GM12878 (cell line): Measurements from ENCODE around the gene ZDHHC5. TPM values are rescaled to one million over a fixed set of nuclear protein-coding genes. Genes with fewer than 3 reads are reported as not detected.

Experiments
- ATAC-seq: fragments of 200-7000 bp; cut with Tn5 transposase; 3 replicates; pipeline ENCODE4 v1.9.1; 2020; ENCODE audit warnings: mild to moderate bottlenecking, moderate library complexity
- BruUV-seq: library from RNA; stranded (reverse); fragments of 400-500 nt; replicated peaks from 2 replicates; lab custom pipeline; 2021; lab: Mats Ljungman, UMichigan
- CTCF ChIA-PET: fragments of 300-600 bp; sonication (Branson Sonifier 250); formaldehyde crosslinking; extraction: SDS; loops from one replicate; lab custom pipeline; 2021; ENCODE audit warnings: inconsistent platforms; lab: Yijun Ruan, JAX
- POLR2A ChIA-PET: fragments of 350-600 bp; formaldehyde crosslinking; extraction: SDS; loops from one replicate; lab custom pipeline; 2021; ENCODE audit warnings: inconsistent platforms; lab: Charles Lee
- RAD21 ChIA-PET: fragments of 300-600 bp; sonication (Branson Sonifier 250); formaldehyde crosslinking; loops from one replicate; lab custom pipeline; 2023; ENCODE audit warnings: antibody characterized with exemption; ENCODE audit not compliant: unreplicated experiment; lab: Charles Lee
- SMC1A ChIA-PET: fragments of 300-600 bp; sonication (Branson Sonifier 250); formaldehyde crosslinking; loops from one replicate; lab custom pipeline; 2023; ENCODE audit not compliant: unreplicated experiment, uncharacterized antibody; lab: Charles Lee
- DNase-seq: peaks from one replicate; pipeline ENCODE4 v3.0.0-alpha.2; 2011; ENCODE audit warnings: low read depth, low spot score
- FAIRE-seq: peaks from 3 replicates; lab custom pipeline; 2011; peaks lifted over from hg19 to GRCh38; lab: Jason Lieb, UNC
- H2AFZ ChIP-seq: 2 replicates; pipeline ENCODE4 v1.6.0; 2011; ENCODE audit warnings: low read depth, low read length, control low read depth; ENCODE audit not compliant: control insufficient read depth
- H3K27ac ChIP-seq: 2 replicates; pipeline ENCODE4 v1.5.1; 2011; ENCODE audit warnings: control low read depth; ENCODE audit not compliant: control insufficient read depth, insufficient read depth
- H3K27me3 ChIP-seq, 2 experiments: replicated peaks in 1 of 2; 2 replicates each; pipeline versions ENCODE4 v1.6.0 to v1.6.1; 2011; ENCODE audit warnings: low read length in 1 of 2; ENCODE audit not compliant: control insufficient read depth in 2 of 2, insufficient read depth in 2 of 2
- H3K36me3 ChIP-seq, 2 experiments: 2 replicates each; pipeline ENCODE4 v1.5.1; 2011; ENCODE audit warnings: low read length in 1 of 2; ENCODE audit not compliant: control insufficient read depth in 2 of 2, insufficient read depth in 2 of 2
- H3K4me1 ChIP-seq: 2 replicates; pipeline ENCODE4 v1.6.1; 2011; ENCODE audit warnings: mild to moderate bottlenecking, low read length, moderate library complexity, mixed read lengths; ENCODE audit not compliant: control insufficient read depth, insufficient read depth
- H3K4me2 ChIP-seq: 2 replicates; pipeline ENCODE4 v1.6.0; 2011; ENCODE audit warnings: control low read depth; ENCODE audit not compliant: control insufficient read depth, insufficient read depth
- H3K4me3 ChIP-seq: fragments of 200-600 bp; sonication (generic); 2 replicates; pipeline ENCODE4 v1.5.1; 2016
- H3K79me2 ChIP-seq: 2 replicates; pipeline ENCODE4 v1.6.0; 2011; ENCODE audit warnings: low read length; ENCODE audit not compliant: control insufficient read depth, insufficient read depth
- H3K9ac ChIP-seq: 2 replicates; pipeline ENCODE4 v1.8.0; 2011; ENCODE audit warnings: low read length, control low read depth, mixed read lengths; ENCODE audit not compliant: control insufficient read depth, insufficient read depth
- H3K9me3 ChIP-seq: replicated peaks from 3 replicates; pipeline ENCODE4 v1.5.1; 2011; ENCODE audit warnings: mild to moderate bottlenecking, low read length; ENCODE audit not compliant: control insufficient read depth, insufficient read depth
- H4K20me1 ChIP-seq: 2 replicates; pipeline ENCODE4 v1.6.0; 2011; ENCODE audit not compliant: control insufficient read depth, insufficient read depth
- BRCA1 ChIP-seq: IDR thresholded peaks from 2 replicates; pipeline ENCODE4 v1.6.1; 2011; ENCODE audit warnings: low read depth, low read length, improper control_type of control experiment
- CBFB ChIP-seq: IDR thresholded peaks from 2 replicates; pipeline ENCODE4 v1.6.1; 2016; ENCODE audit warnings: antibody characterized with exemption, low read depth
- CREB1 ChIP-seq: IDR thresholded peaks from 2 replicates; pipeline ENCODE4 v1.6.1; 2012; ENCODE audit warnings: low read depth, mild to moderate bottlenecking, inconsistent platforms
- EZH2 ChIP-seq: IDR thresholded peaks from 2 replicates; pipeline ENCODE4 v1.6.1; 2012; ENCODE audit warnings: low read depth, mild to moderate bottlenecking, control low read depth, inconsistent platforms, low read length, borderline replicate concordance; ENCODE audit not compliant: control insufficient read depth
- LARP7 ChIP-seq: fragments of 450-650 bp; IDR thresholded peaks from 2 replicates; pipeline ENCODE4 v1.6.1; 2017; ENCODE audit warnings: mild to moderate bottlenecking
- NFXL1 ChIP-seq: fragments of 450-650 bp; IDR thresholded peaks from 2 replicates; pipeline ENCODE4 v1.6.1; 2017; ENCODE audit warnings: antibody characterized with exemption, mild to moderate bottlenecking, borderline replicate concordance
- NR2C2 ChIP-seq: IDR thresholded peaks from 2 replicates; pipeline ENCODE4 v1.6.1; 2011; ENCODE audit warnings: borderline replicate concordance, low read depth; ENCODE audit not compliant: control insufficient read depth, insufficient read length
- RFX5 ChIP-seq: IDR thresholded peaks from 2 replicates; pipeline ENCODE4 v1.6.1; 2011; ENCODE audit warnings: low read depth, low read length, improper control_type of control experiment
- SMAD5 ChIP-seq: IDR thresholded peaks from 2 replicates; pipeline ENCODE4 v1.6.1; 2016; ENCODE audit warnings: antibody characterized with exemption, low read depth
- SUPT20H ChIP-seq: IDR thresholded peaks from 2 replicates; pipeline ENCODE4 v1.6.1; 2011; ENCODE audit warnings: low read depth, mild to moderate bottlenecking, low read length, moderate library complexity, borderline replicate concordance; ENCODE audit not compliant: control insufficient read depth
- WGBS: methylation state at CpG from one replicate; pipeline ENCODE4 v1.1.6; 2016; ENCODE audit warnings: low lambda C conversion rate; ENCODE audit not compliant: insufficient replicate concordance, insufficient coverage; ENCODE audit errors: missing lambda C conversion rate; 5-methylcytosine and 5-hydroxymethylcytosine counted together
- in situ Hi-C: fragments of 300-500 bp; cut with MboI; formaldehyde crosslinking; loops from 9 replicates; pipeline ENCODE4 v1.14.3; 2018; ENCODE audit warnings: mixed read lengths
- intact Hi-C: fragments of 100-400 bp; cut with micrococcal nuclease; formaldehyde crosslinking; loops from one replicate; pipeline ENCODE4 v1.14.2; 2022; ENCODE audit not compliant: unreplicated experiment
- polyA plus RNA-seq, 11 experiments: library from polyadenylated mRNA; depleted of rRNA in 4 of 11; unstranded in 6 of 11; stranded (reverse) in 5 of 11; fragments of >200 nt; fragmentation: Nextera tagmentation in 4 of 11; fragmentation: Illumina TruSeq in 1 of 11; extraction: Ambion mirVana in 4 of 11; extraction: Trizol in 1 of 11; gene quantifications; 1 replicate in 1 of 11; 2 replicates in 10 of 11; pipeline versions ENCODE4 v1.2.1 to v1.2.3, GENCODE V29; 2011 to 2016; ENCODE audit warnings: inconsistent platforms in 2 of 11, missing spikeins in 2 of 11, low read depth in 1 of 11
- total RNA-seq, 4 experiments: library from RNA; depleted of rRNA in 3 of 4; stranded (reverse); fragments of >200 nt in 3 of 4; fragmentation: Illumina TruSeq in 1 of 4; extraction: Trizol in 1 of 4; gene quantifications; 2 replicates each; pipeline versions ENCODE4 v1.2.1 to v1.2.3, GENCODE V29; 2013 to 2021
- TF ChIP-seq, protein P1 (sequence below): fragments of 150-350 bp; IDR thresholded peaks from 2 replicates; pipeline ENCODE4 v1.6.1; 2016; ENCODE audit warnings: low read depth, low read length
- TF ChIP-seq, protein P2 (sequence below): fragments of 450-650 bp; IDR thresholded peaks from 2 replicates; pipeline ENCODE4 v1.6.1; 2018; ENCODE audit warnings: mild to moderate bottlenecking, low read depth, moderate library complexity; ENCODE audit not compliant: partially characterized antibody
- TF ChIP-seq, protein P3 (sequence below): fragments of 450-650 bp; IDR thresholded peaks from 2 replicates; pipeline ENCODE4 v1.6.1; 2017; ENCODE audit warnings: mild to moderate bottlenecking, moderate library complexity
- TF ChIP-seq, protein P4 (sequence below): IDR thresholded peaks from 2 replicates; pipeline ENCODE4 v1.6.1; 2012; ENCODE audit warnings: low read depth, low read length, improper control_type of control experiment

Gene ZDHHC5
- total and polyA plus RNA-seq, 10 of the 15 experiments (the other 5 are each of a cell fraction or from before 2014, with no cell fraction given): 3.9 to 61.3 (median 37.6) TPM

DNA sequence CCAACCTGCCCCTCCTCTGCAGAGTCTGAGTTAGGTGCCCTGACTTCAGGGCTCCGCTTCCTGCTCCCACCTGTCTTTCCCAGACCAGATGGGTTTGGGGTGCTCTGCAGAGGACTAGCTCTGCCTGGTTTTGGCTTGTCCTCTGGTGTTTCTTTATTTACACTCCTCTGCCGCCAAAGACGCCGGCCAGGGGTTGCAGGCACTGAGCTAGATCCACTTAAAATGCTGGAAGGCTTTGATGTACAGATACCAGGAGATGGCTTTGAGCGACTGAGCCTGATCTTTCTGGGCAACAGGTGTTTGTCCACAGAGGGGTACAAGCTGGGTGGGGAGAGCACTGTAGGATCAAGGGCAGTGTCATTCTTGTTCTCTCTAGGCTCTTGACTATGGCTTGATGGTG, 77.3 kb downstream of the ZDHHC5 start:
- ATAC-seq: no peak
- Histone ChIP-seq H3K79me2 (peaks cover 21% of the 10 kb centered on the region), H3K36me3 (peaks cover 12 to 17% of the 10 kb centered on the region in 2 experiments), H2AFZ (no peak overlapping the region), H3K9ac (no peak overlapping the region), H3K4me2 (no peak overlapping the region), H3K27ac (no peak overlapping the region), H3K27me3 (no peaks in the 10 kb centered on the region), H3K9me3 (no peaks in the 10 kb centered on the region), H4K20me1 (no peaks in the 10 kb centered on the region), H3K4me3 (no peak overlapping the region), H3K4me1 (no peaks in the 10 kb centered on the region)
- ChIA-PET RAD21 (interaction anchor here (0.6 to 4.7 kb wide), 3 partner anchors 31 to 57 kb away, joined by 3 to 25 read pairs (median 3); no protein-coding TSS in a partner anchor), POLR2A (interaction anchor here (6.4 kb wide), 1 partner anchor 15 kb away, joined by 63 read pairs; the partner anchor contains the start of gene CTNND1), SMC1A (interaction anchor here (0.6 to 8.3 kb wide), 7 partner anchors 13 to 190 kb away, joined by 3 to 83 read pairs (median 5); partner anchors contain the start of gene CTNND1), CTCF (interaction anchor here (0.9 to 12.2 kb wide), 3 partner anchors 18 to 55 kb away, joined by 3 to 227 read pairs (median 4); no protein-coding TSS in a partner anchor)
- BruUV-seq: no TSS peak
- DNase-seq: no peak
- intact Hi-C loops: no loop called here
- WGBS: 98% methylated on average over 5 of the region's 5 CpGs
- no peak for FAIRE-seq
- in situ Hi-C loops: no loop called here
- TF ChIP-seq, protein P1, sequence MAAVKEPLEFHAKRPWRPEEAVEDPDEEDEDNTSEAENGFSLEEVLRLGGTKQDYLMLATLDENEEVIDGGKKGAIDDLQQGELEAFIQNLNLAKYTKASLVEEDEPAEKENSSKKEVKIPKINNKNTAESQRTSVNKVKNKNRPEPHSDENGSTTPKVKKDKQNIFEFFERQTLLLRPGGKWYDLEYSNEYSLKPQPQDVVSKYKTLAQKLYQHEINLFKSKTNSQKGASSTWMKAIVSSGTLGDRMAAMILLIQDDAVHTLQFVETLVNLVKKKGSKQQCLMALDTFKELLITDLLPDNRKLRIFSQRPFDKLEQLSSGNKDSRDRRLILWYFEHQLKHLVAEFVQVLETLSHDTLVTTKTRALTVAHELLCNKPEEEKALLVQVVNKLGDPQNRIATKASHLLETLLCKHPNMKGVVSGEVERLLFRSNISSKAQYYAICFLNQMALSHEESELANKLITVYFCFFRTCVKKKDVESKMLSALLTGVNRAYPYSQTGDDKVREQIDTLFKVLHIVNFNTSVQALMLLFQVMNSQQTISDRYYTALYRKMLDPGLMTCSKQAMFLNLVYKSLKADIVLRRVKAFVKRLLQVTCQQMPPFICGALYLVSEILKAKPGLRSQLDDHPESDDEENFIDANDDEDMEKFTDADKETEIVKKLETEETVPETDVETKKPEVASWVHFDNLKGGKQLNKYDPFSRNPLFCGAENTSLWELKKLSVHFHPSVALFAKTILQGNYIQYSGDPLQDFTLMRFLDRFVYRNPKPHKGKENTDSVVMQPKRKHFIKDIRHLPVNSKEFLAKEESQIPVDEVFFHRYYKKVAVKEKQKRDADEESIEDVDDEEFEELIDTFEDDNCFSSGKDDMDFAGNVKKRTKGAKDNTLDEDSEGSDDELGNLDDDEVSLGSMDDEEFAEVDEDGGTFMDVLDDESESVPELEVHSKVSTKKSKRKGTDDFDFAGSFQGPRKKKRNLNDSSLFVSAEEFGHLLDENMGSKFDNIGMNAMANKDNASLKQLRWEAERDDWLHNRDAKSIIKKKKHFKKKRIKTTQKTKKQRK: no peak
- TF ChIP-seq CBFB (no peak), NR2C2 (no peak), CREB1 (no peak), NFXL1 (no peak), SMAD5 (no peak), BRCA1 (no peak), LARP7 (no peak), RFX5 (no peak), EZH2 (no peak), SUPT20H (no peak)
- TF ChIP-seq, protein P2, sequence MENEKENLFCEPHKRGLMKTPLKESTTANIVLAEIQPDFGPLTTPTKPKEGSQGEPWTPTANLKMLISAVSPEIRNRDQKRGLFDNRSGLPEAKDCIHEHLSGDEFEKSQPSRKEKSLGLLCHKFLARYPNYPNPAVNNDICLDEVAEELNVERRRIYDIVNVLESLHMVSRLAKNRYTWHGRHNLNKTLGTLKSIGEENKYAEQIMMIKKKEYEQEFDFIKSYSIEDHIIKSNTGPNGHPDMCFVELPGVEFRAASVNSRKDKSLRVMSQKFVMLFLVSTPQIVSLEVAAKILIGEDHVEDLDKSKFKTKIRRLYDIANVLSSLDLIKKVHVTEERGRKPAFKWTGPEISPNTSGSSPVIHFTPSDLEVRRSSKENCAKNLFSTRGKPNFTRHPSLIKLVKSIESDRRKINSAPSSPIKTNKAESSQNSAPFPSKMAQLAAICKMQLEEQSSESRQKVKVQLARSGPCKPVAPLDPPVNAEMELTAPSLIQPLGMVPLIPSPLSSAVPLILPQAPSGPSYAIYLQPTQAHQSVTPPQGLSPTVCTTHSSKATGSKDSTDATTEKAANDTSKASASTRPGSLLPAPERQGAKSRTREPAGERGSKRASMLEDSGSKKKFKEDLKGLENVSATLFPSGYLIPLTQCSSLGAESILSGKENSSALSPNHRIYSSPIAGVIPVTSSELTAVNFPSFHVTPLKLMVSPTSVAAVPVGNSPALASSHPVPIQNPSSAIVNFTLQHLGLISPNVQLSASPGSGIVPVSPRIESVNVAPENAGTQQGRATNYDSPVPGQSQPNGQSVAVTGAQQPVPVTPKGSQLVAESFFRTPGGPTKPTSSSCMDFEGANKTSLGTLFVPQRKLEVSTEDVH: no peak
- TF ChIP-seq, protein P3, sequence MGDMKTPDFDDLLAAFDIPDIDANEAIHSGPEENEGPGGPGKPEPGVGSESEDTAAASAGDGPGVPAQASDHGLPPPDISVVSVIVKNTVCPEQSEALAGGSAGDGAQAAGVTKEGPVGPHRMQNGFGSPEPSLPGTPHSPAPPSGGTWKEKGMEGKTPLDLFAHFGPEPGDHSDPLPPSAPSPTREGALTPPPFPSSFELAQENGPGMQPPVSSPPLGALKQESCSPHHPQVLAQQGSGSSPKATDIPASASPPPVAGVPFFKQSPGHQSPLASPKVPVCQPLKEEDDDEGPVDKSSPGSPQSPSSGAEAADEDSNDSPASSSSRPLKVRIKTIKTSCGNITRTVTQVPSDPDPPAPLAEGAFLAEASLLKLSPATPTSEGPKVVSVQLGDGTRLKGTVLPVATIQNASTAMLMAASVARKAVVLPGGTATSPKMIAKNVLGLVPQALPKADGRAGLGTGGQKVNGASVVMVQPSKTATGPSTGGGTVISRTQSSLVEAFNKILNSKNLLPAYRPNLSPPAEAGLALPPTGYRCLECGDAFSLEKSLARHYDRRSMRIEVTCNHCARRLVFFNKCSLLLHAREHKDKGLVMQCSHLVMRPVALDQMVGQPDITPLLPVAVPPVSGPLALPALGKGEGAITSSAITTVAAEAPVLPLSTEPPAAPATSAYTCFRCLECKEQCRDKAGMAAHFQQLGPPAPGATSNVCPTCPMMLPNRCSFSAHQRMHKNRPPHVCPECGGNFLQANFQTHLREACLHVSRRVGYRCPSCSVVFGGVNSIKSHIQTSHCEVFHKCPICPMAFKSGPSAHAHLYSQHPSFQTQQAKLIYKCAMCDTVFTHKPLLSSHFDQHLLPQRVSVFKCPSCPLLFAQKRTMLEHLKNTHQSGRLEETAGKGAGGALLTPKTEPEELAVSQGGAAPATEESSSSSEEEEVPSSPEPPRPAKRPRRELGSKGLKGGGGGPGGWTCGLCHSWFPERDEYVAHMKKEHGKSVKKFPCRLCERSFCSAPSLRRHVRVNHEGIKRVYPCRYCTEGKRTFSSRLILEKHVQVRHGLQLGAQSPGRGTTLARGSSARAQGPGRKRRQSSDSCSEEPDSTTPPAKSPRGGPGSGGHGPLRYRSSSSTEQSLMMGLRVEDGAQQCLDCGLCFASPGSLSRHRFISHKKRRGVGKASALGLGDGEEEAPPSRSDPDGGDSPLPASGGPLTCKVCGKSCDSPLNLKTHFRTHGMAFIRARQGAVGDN: no peak
- TF ChIP-seq, protein P4, sequence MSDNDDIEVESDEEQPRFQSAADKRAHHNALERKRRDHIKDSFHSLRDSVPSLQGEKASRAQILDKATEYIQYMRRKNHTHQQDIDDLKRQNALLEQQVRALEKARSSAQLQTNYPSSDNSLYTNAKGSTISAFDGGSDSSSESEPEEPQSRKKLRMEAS: no peak
